T-helper 2 cell treated with Interferon-gamma antibody and Interleukin-4, amounts not matched to agents 100 ng/mL and 5 ng/mL, for 36 hours (primary cell): Measurements from ENCODE around the gene LRRC74B. TPM values are rescaled to one million over a fixed set of nuclear protein-coding genes. Genes with fewer than 3 reads are reported as not detected.

ENCODE experiments used
- intact Hi-C: fragments of 100-400 bp; cut with micrococcal nuclease; formaldehyde crosslinking; loops from one replicate; pipeline ENCODE4 v1.15.1; 2023
- total RNA-seq: library from RNA; stranded (reverse); gene quantifications from 2 replicates; pipeline ENCODE4 v1.2.3, GENCODE V29; 2022

LRRC74B gene
- total RNA-seq, 1 donor from 2014 or later, result not detected

- intact Hi-C loops, result no loop called here
Observed at GRCh38 chr22:21100149-21101032, 54.6 kb downstream of the LRRC74B start.

- intact Hi-C loops, result no loop called here
Observed at GRCh38 chr22:21101877-21102638, 56.3 kb downstream of the LRRC74B start.

DNA sequence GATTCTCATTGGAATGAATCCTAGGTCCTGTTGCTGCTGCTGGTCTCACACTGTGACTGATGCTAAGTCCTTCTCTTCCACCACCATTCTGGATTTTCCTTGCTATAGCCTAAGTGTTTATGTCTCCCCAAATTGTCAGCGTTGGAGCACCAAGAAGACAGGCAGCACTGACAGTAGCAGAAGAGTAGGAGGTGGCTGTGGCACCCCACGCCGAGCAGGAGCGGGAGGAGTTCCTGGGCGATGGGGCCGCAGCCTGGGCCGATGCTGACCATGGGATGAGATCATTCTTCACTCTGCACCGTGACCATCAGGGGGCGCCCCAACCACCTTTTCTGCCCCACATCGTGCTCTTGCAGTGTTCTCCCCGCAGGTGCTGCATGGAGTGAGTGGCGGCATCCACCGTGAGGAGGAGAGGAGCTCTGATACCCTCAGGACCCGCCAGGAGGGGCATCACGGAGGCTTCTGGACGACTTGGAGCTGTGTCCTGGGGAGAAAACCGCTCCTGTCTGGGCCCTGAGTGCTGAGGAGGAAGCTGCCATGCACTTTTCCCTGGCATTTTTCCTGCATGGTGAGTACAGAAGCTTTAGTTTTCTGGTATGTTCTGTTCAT lies 57.0 kb downstream of the LRRC74B start:
- intact Hi-C loops, result no loop called here

DNA sequence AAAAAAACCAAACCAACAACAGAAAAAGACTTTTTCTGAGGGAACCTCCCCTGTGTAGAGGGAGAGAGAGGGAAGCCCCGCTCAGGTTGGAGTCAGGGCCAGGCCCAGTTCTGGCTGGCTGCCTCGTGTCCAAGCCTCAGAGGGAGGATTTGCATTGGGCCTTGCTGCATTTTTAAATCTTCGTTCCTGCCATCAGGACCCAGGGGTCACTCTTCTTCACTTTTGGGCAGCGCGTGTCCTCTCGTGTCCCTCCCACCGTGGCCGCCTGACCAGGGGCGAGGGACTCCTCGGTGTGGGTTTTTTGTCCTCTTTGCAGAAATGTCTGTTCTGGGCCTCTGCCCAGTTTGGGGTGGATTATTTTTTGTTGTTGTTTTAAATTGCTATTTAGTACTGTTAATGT lies 57.9 kb downstream of the LRRC74B start:
- intact Hi-C loops, result no loop called here

- intact Hi-C loops, result no loop called here
Observed at GRCh38 chr22:21104126-21104691, 58.5 kb downstream of the LRRC74B start.

DNA sequence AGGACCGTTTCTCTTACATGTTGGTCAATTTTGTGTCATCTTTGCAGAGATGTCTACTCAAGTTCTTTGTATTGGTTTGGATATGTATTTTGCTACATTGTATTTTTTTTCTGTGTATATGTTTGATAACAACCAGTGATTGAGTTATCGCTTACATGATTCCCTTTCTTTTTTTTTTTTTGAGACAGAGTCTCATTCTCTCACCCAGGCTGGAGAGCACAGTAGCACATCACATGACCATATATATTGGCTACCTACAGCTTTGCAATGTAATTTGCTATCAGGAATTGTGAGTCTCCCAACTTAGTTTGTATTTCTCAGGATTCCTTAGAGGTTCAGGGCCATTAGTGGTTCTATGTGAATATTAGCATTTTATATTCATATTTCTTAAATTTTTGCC lies 59.5 kb downstream of the LRRC74B start:
- intact Hi-C loops, result no loop called here

DNA sequence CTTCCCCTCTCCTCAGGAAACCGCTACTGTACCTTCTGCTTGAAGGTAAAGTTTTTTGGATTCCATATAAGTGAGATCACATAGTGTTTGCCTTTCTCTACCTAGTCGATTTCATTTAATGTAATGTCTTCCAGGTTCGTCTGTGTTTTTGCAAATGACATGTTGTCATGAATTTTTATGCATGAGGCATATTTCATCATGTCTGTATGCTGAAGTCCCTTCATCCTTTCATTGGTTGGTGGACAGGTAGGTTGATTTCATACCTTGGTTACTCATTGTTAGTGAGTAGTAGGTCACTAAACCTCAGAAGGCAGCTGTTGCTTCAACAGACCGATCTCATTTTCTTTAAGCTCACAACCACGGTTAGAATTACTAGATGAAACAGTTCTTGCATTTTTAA lies 60.3 kb downstream of the LRRC74B start:
- intact Hi-C loops, result no loop called here

DNA sequence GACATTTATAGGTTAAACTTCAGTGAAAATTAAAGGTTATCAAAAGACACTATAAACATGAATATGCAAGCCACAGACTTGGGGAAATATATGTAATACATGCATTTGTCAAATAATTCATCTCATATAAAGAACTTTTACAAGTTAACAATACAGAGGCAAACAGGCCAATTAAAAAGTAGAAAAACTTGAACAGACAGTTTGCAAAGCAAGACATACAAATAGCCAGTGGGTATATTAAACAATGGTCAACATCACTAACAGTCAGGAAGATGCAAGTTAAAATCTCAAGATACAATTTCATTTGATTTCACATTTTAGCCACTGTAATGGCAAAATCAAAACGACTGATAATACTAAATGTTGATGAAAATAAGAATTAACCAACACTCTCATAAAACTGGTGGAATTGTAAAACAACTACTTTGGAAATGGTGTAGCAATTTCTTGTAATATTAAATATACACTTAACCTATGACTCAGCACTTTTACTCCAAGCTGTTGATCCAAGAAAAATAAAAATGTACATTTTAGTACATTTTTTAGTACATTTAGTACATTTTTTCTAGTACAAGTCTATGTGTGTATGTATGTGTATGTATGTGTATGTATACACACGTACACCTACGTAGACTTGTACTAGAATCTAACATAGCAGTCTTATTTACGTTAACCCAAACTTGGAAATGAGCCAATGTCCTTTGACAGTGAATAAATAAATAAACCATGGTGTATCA lies 62.8 kb downstream of the LRRC74B start:
- intact Hi-C loops, result no loop called here

Other genes starting within 250 kb of the LRRC74B start
- 115 and 119 TPM in 2 replicates for gene PI4KA, start 187.1 kb upstream of the LRRC74B start, total RNA-seq
- gene SNAP29, start 186.9 kb upstream of the LRRC74B start, total RNA-seq, result 30.4 and 37.6 TPM in 2 replicates
- 73.7 and 74.8 TPM in 2 replicates for gene CRKL, start 128.5 kb upstream of the LRRC74B start, total RNA-seq
- gene AIFM3, start 78.7 kb upstream of the LRRC74B start, total RNA-seq, result 0.36 and 0.41 TPM in 2 replicates
- gene LZTR1, start 63.6 kb upstream of the LRRC74B start, total RNA-seq, result 67.1 and 68.4 TPM in 2 replicates
- gene THAP7, start 43.8 kb upstream of the LRRC74B start, total RNA-seq, result 30.9 and 31.8 TPM in 2 replicates
- 0.14 and 0.57 TPM in 2 replicates for gene P2RX6, start 30.8 kb upstream of the LRRC74B start, total RNA-seq
- not detected in 2 replicates for gene SLC7A4, start 13.4 kb upstream of the LRRC74B start, total RNA-seq